Spleen (tissue), 11 donors: ENCODE data around the gene GRIK5. TPM values are rescaled to one million over a fixed set of nuclear protein-coding genes. Genes with fewer than 3 reads are reported as not detected.
A peak's percentile ranks its signal among the peaks of the same experiment; 100 is the strongest.
"Not testable (repeated sequence)": the region's sequence is repeated elsewhere in the genome, so short reads cannot be mapped to it uniquely, and the experiment has no call there.

Experiments
- DNase-seq: peaks from one replicate; pipeline ENCODE4 v3.0.0-alpha.2; 2020
- H3K27ac ChIP-seq, 8 donors: fragments of 200-600 bp; sonication (generic) in 7 of 8; 1 replicate in 4 of 8; 2 replicates in 4 of 8; pipeline versions ENCODE4 v1.5.0 to v1.8.0; 2016 to 2021; ENCODE audit warnings: inconsistent platforms in 4 of 8, mild to moderate bottlenecking in 4 of 8, moderate library complexity in 1 of 8
- H3K27me3 ChIP-seq, 7 donors: fragments of 200-600 bp; sonication (generic) in 6 of 7; replicated peaks in 1 of 7; 1 replicate in 4 of 7; 2 replicates in 3 of 7; pipeline versions ENCODE4 v1.5.0 to v1.8.0; 2016 to 2021; ENCODE audit warnings: inconsistent platforms in 3 of 7, mild to moderate bottlenecking in 1 of 7
- H3K36me3 ChIP-seq, 6 donors: fragments of 200-600 bp; sonication (generic) in 5 of 6; 1 replicate in 4 of 6; 2 replicates in 2 of 6; pipeline versions ENCODE4 v1.5.0 to v1.8.0; 2016 to 2021; ENCODE audit warnings: inconsistent platforms in 2 of 6
- H3K4me1 ChIP-seq, 6 donors: fragments of 200-600 bp; sonication (generic) in 5 of 6; 1 replicate in 3 of 6; 2 replicates in 3 of 6; pipeline versions ENCODE4 v1.5.0 to v1.8.0; 2016 to 2021; ENCODE audit warnings: inconsistent platforms in 3 of 6
- H3K4me3 ChIP-seq, 8 donors: fragments of 200-600 bp; sonication (generic) in 7 of 8; 1 replicate in 4 of 8; 2 replicates in 4 of 8; pipeline versions ENCODE4 v1.5.0 to v1.8.0; 2016 to 2021; ENCODE audit warnings: inconsistent platforms in 4 of 8, mild to moderate bottlenecking in 4 of 8, moderate library complexity in 2 of 8
- H3K9me3 ChIP-seq, 8 donors: fragments of 200-600 bp; sonication (generic) in 7 of 8; 1 replicate in 4 of 8; 2 replicates in 4 of 8; pipeline versions ENCODE4 v1.5.0 to v1.8.0; 2016 to 2021; ENCODE audit warnings: inconsistent platforms in 4 of 8
- CTCF ChIP-seq, 11 experiments: fragments of 200-600 bp in 7 of 11; fragments of 450-650 bp in 4 of 11; sonication (generic) in 4 of 11; IDR thresholded peaks in 8 of 11; conservative IDR thresholded peaks in 3 of 11; 1 replicate in 7 of 11; 2 replicates in 4 of 11; pipeline versions ENCODE4 v1.4.0 to v1.8.0; 2016 to 2021; ENCODE audit warnings: antibody characterized with exemption in 11 of 11, inconsistent platforms in 4 of 11, mild to moderate bottlenecking in 1 of 11
- POLR2A ChIP-seq, 3 donors: fragments of 450-650 bp; IDR thresholded peaks; one replicate each; pipeline ENCODE4 v1.5.1; 2017; ENCODE audit warnings: antibody characterized with exemption in 3 of 3, mild to moderate bottlenecking in 1 of 3
- POLR2AphosphoS5 ChIP-seq, 3 donors: sonication (generic); formaldehyde crosslinking; IDR thresholded peaks; one replicate each; pipeline ENCODE4 v1.5.1; 2017; ENCODE audit warnings: antibody characterized with exemption in 3 of 3
- WGBS, 5 donors: extraction: QIAGEN DNeasy Blood & Tissue Kit in 3 of 5; methylation state at CpG; one replicate each; pipeline versions ENCODE4 v1.1.5 to v1.1.7; 2013 to 2018; 5-methylcytosine and 5-hydroxymethylcytosine counted together
- intact Hi-C: fragments of 100-400 bp; cut with DNase I; formaldehyde crosslinking; loops from one replicate; pipeline ENCODE4 v1.15.0; 2023; ENCODE audit warnings: low total_unique reads
- polyA plus RNA-seq, 3 donors: library from polyadenylated mRNA; stranded (reverse); fragments of 200-250 nt; gene quantifications; one replicate each; pipeline ENCODE4 v1.2.1, GENCODE V29; 2013
- total RNA-seq, 7 donors: library from RNA; depleted of rRNA in 3 of 7; stranded (reverse); fragments of >200 nt in 3 of 7; fragmentation: NEBNext Ultra II Directional in 4 of 7; extraction: Animal tissue kit (Norgen Biotek cat#: 25700) in 4 of 7; gene quantifications; one replicate each; pipeline versions ENCODE4 v1.1.0 to v1.2.1, GENCODE V29; 2016 to 2021
- donor health status: healthy with polysubstance abuse.
- donor health status: DM: no; HTN: no; CAD: no; lungs with moderate emphysema.
- donor health status: DM: no; HTN: no; CAD: no.
- donor health status: Bipolar disorder and iron deficiency.
- donor health status: healthy.
- donor health status: DM: no; HTN: no; CAD: no.
- donor health status: DM: yes; HTN: yes; CAD: no.

The GRIK5 gene
- total and polyA plus RNA-seq, 10 donors, result 0.94 to 4.7 (median 2.1) TPM

DNA sequence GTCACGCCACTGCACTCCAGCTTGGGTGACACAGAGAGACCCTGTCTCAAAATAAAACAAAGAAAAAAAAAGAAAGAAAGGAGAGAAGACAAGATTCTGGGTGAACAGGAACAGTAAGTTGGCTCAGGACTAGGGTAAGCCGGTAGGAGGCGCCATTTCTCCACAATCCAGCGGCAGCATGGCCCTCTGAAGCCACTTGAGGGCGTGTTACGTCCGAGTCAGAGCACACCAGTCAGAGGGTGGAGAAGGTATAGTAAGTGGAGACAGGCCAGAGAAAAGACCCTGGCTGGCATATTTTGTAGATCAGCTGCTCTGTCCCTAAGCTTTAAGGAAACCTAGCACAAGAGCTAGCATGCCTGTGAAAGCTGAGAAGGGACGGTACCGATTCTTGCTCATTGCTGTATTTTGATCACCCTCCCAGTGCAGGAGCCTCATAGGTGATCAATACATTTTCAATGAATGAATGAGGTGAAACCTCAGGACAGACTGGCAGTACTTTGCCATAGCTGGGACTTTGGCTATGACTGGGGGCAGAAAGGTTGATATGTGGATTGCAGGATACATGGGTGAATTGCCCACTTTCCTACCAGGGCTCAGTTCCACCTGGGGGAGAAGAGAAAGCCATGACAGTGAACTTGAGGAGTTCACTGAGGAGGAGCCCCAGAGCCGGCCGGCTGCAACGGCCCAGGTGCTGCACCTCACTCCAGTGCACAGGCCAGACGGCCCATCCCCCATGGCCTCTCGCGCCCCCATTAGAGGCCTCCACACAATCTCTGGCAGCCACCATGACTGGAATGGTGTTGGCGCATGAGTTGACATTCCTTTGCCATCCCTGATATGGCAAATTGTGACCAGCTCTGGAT is 38.8 kb upstream of the GRIK5 start:
- Histone ChIP-seq H3K27ac (peak overlapping the region in 4 of 8 donors; percentile 15 to 69 (median 24)), H3K4me1 (peaks cover 9 to 58% (median 28%) of the 10 kb centered on the region in 6 donors), H3K36me3 (peaks cover 0 to 53% (median 0%) of the 10 kb centered on the region in 6 donors), H3K4me3 (peak overlapping the region in 1 of 8 donors; percentile 11), H3K27me3 (no peaks in the 10 kb centered on the region), H3K9me3 (no peaks in the 10 kb centered on the region)
- TF ChIP-seq POLR2AphosphoS5 (IDR thresholded peaks at IDR 0.05) (peak; percentile 51 to 88 (median 64)), POLR2A (IDR thresholded peaks at IDR 0.05) (no peak), CTCF (IDR thresholded peaks at IDR 0.05 in 8 of 11, conservative IDR thresholded peaks at IDR 0.05 in 3 of 11) (peak; percentile 91 to 100 (median 98))
- peak; percentile 94 for DNase-seq
- intact Hi-C loops, result no loop called here
- 23 to 39% (median 33%) methylated on average over 10 to 16 of the region's 16 CpGs for WGBS, 5 donors

- no peaks in the 10 kb centered on the region for H3K9me3 ChIP-seq
- TF ChIP-seq POLR2AphosphoS5 (IDR thresholded peaks at IDR 0.05) (no peak), POLR2A (IDR thresholded peaks at IDR 0.05) (no peak), CTCF (IDR thresholded peaks at IDR 0.05 in 8 of 11, conservative IDR thresholded peaks at IDR 0.05 in 3 of 11) (no peak)
- H3K27me3 ChIP-seq, result no peaks in the 10 kb centered on the region
- DNase-seq, result no peak
- WGBS, 5 donors, result 58 to 94% (median 77%) methylated on average over 2 of the region's 2 CpGs
- H3K27ac ChIP-seq, result no peak overlapping the region
- H3K4me3 ChIP-seq, result no peak overlapping the region
- intact Hi-C loops, result no loop called here
- H3K4me1 ChIP-seq, result peaks cover 0 to 24% (median 17%) of the 10 kb centered on the region in 6 donors
- peaks cover 0 to 59% (median 3%) of the 10 kb centered on the region in 6 donors for H3K36me3 ChIP-seq
These were observed 35.4 kb upstream of the GRIK5 start for GRCh38 chr19:42105368-42105767.

GRCh38 chr19:42102877-42103276 is 32.9 kb upstream of the GRIK5 start:
- H3K4me1 ChIP-seq, result no peaks in the 10 kb centered on the region
- TF ChIP-seq POLR2AphosphoS5 (IDR thresholded peaks at IDR 0.05), result no peak
- TF ChIP-seq POLR2A (IDR thresholded peaks at IDR 0.05), result no peak
- TF ChIP-seq CTCF (IDR thresholded peaks at IDR 0.05 in 8 of 11, conservative IDR thresholded peaks at IDR 0.05 in 3 of 11), result no peak
- no peaks in the 10 kb centered on the region for H3K27me3 ChIP-seq
- 91 to 95% (median 94%) methylated on average over 2 of the region's 2 CpGs for WGBS, 5 donors
- intact Hi-C loops, result no loop called here
- no peak overlapping the region for H3K4me3 ChIP-seq
- no peak for DNase-seq
- no peak overlapping the region for H3K27ac ChIP-seq
- H3K36me3 ChIP-seq, result peaks cover 0 to 76% (median 22%) of the 10 kb centered on the region in 6 donors
- no peaks in the 10 kb centered on the region for H3K9me3 ChIP-seq

GRCh38 chr19:42100241-42100640 is 30.2 kb upstream of the GRIK5 start:
- H3K4me3 ChIP-seq, H3K4me1 ChIP-seq, intact Hi-C loops, H3K27me3 ChIP-seq, H3K27ac ChIP-seq, DNase-seq, H3K9me3 ChIP-seq: not testable (repeated sequence)
- peaks cover 0 to 93% (median 31%) of the 10 kb centered on the region in 6 donors for H3K36me3 ChIP-seq
- WGBS, 5 donors, result 94 to 96% (median 94%) methylated on average over 10 of the region's 10 CpGs
